ENCODE data around the gene ACER3. TPM values are rescaled to one million over a fixed set of nuclear protein-coding genes. Genes with fewer than 3 reads are reported as not detected.

ACER3 gene
- polyA plus RNA-seq, 4 donors = 3.8 to 9.5 (median 6.0) TPM

GRCh38 chr11:77068457-77069335, 208.0 kb downstream of the ACER3 start:
- H3K4me1 ChIP-seq (ENCODE audit: control insufficient read depth in 3 of 3, insufficient read depth in 2 of 3, low read depth in 1 of 3, low read length in 2 of 3) = peaks cover 16 to 69% (median 21%) of the 10 kb centered on the region in 3 donors
- H3K4me3 ChIP-seq (ENCODE audit: low read depth in 1 of 3, low read length in 3 of 3) = peak overlapping the region in 2 of 3 donors; percentile 35 to 63
- no peaks in the 10 kb centered on the region for H3K9me3 ChIP-seq (ENCODE audit: control insufficient read depth in 2 of 2, insufficient read depth in 1 of 2, low read depth in 1 of 2, low read length in 1 of 2)
- 68 to 79% (median 70%) methylated on average over 7 of the region's 7 CpGs for WGBS, 3 donors
- FAIRE-seq = no peak
- peak overlapping the region in 1 of 3 donors; percentile 6 for H3K27ac ChIP-seq (ENCODE audit: low read depth in 1 of 3, low read length in 2 of 3)
- H3K27me3 ChIP-seq (ENCODE audit: control insufficient read depth in 3 of 3, insufficient read depth in 3 of 3, low read length in 3 of 3) = no peaks in the 10 kb centered on the region
- peaks cover 0 to 34% (median 0%) of the 10 kb centered on the region in 3 donors for H3K36me3 ChIP-seq (ENCODE audit: control insufficient read depth in 3 of 3, insufficient read depth in 2 of 3, low read depth in 1 of 3, low read length in 3 of 3)
- no peak for DNase-seq

- H3K4me1 ChIP-seq (ENCODE audit: control insufficient read depth in 3 of 3, insufficient read depth in 2 of 3, low read depth in 1 of 3, low read length in 2 of 3) = peaks cover 20 to 73% (median 27%) of the 10 kb centered on the region in 3 donors
- H3K27me3 ChIP-seq (ENCODE audit: control insufficient read depth in 3 of 3, insufficient read depth in 3 of 3, low read length in 3 of 3) = no peaks in the 10 kb centered on the region
- H3K27ac ChIP-seq (ENCODE audit: low read depth in 1 of 3, low read length in 2 of 3) = peak overlapping the region in 1 of 3 donors; percentile 13
- WGBS, 3 donors = 50 to 69% (median 60%) methylated on average over 6 of the region's 6 CpGs
- H3K4me3 ChIP-seq (ENCODE audit: low read depth in 1 of 3, low read length in 3 of 3) = peak overlapping the region in 1 of 3 donors; percentile 31
- no peaks in the 10 kb centered on the region for H3K9me3 ChIP-seq (ENCODE audit: control insufficient read depth in 2 of 2, insufficient read depth in 1 of 2, low read depth in 1 of 2, low read length in 1 of 2)
- FAIRE-seq = no peak
- H3K36me3 ChIP-seq (ENCODE audit: control insufficient read depth in 3 of 3, insufficient read depth in 2 of 3, low read depth in 1 of 3, low read length in 3 of 3) = peaks cover 0 to 37% (median 0%) of the 10 kb centered on the region in 3 donors
- no peak for DNase-seq
These were observed 208.7 kb downstream of the ACER3 start for GRCh38 chr11:77069336-77069968.

- H3K36me3 ChIP-seq (ENCODE audit: control insufficient read depth in 3 of 3, insufficient read depth in 2 of 3, low read depth in 1 of 3, low read length in 3 of 3) = peaks cover 0 to 43% (median 0%) of the 10 kb centered on the region in 3 donors
- no peaks in the 10 kb centered on the region for H3K27me3 ChIP-seq (ENCODE audit: control insufficient read depth in 3 of 3, insufficient read depth in 3 of 3, low read length in 3 of 3)
- peaks cover 22 to 73% (median 33%) of the 10 kb centered on the region in 3 donors for H3K4me1 ChIP-seq (ENCODE audit: control insufficient read depth in 3 of 3, insufficient read depth in 2 of 3, low read depth in 1 of 3, low read length in 2 of 3)
- H3K4me3 ChIP-seq (ENCODE audit: low read depth in 1 of 3, low read length in 3 of 3) = peak overlapping the region in 1 of 3 donors; percentile 31
- peak overlapping the region in 1 of 3 donors; percentile 59 for H3K27ac ChIP-seq (ENCODE audit: low read depth in 1 of 3, low read length in 2 of 3)
- WGBS, 3 donors = 72 to 85% (median 85%) methylated on average over 8 of the region's 8 CpGs
- DNase-seq = no peak
- no peaks in the 10 kb centered on the region for H3K9me3 ChIP-seq (ENCODE audit: control insufficient read depth in 2 of 2, insufficient read depth in 1 of 2, low read depth in 1 of 2, low read length in 1 of 2)
- no peak for FAIRE-seq
These were observed 209.4 kb downstream of the ACER3 start for GRCh38 chr11:77069969-77070582.

GRCh38 chr11:77071077-77071476, 210.4 kb downstream of the ACER3 start:
- H3K27ac ChIP-seq (ENCODE audit: low read depth in 1 of 3, low read length in 2 of 3) = peak overlapping the region in 1 of 3 donors; percentile 92
- no peak overlapping the region for H3K4me3 ChIP-seq (ENCODE audit: low read depth in 1 of 3, low read length in 3 of 3)
- peaks cover 17 to 69% (median 32%) of the 10 kb centered on the region in 3 donors for H3K4me1 ChIP-seq (ENCODE audit: control insufficient read depth in 3 of 3, insufficient read depth in 2 of 3, low read depth in 1 of 3, low read length in 2 of 3)
- peaks cover 0 to 46% (median 0%) of the 10 kb centered on the region in 3 donors for H3K36me3 ChIP-seq (ENCODE audit: control insufficient read depth in 3 of 3, insufficient read depth in 2 of 3, low read depth in 1 of 3, low read length in 3 of 3)
- H3K9me3 ChIP-seq (ENCODE audit: control insufficient read depth in 2 of 2, insufficient read depth in 1 of 2, low read depth in 1 of 2, low read length in 1 of 2) = no peaks in the 10 kb centered on the region
- 75 to 82% (median 81%) methylated on average over 7 of the region's 7 CpGs for WGBS, 3 donors
- no peak for FAIRE-seq
- H3K27me3 ChIP-seq (ENCODE audit: control insufficient read depth in 3 of 3, insufficient read depth in 3 of 3, low read length in 3 of 3) = no peaks in the 10 kb centered on the region
- no peak for DNase-seq

- no peak for FAIRE-seq
- Histone ChIP-seq H3K36me3 (ENCODE audit: control insufficient read depth in 3 of 3, insufficient read depth in 2 of 3, low read depth in 1 of 3, low read length in 3 of 3) (peaks cover 0 to 46% (median 0%) of the 10 kb centered on the region in 3 donors), H3K4me3 (ENCODE audit: low read depth in 1 of 3, low read length in 3 of 3) (no peak overlapping the region), H3K4me1 (ENCODE audit: control insufficient read depth in 3 of 3, insufficient read depth in 2 of 3, low read depth in 1 of 3, low read length in 2 of 3) (peaks cover 20 to 71% (median 32%) of the 10 kb centered on the region in 3 donors), H3K9me3 (ENCODE audit: control insufficient read depth in 2 of 2, insufficient read depth in 1 of 2, low read depth in 1 of 2, low read length in 1 of 2) (no peaks in the 10 kb centered on the region), H3K27me3 (ENCODE audit: control insufficient read depth in 3 of 3, insufficient read depth in 3 of 3, low read length in 3 of 3) (no peaks in the 10 kb centered on the region), H3K27ac (ENCODE audit: low read depth in 1 of 3, low read length in 2 of 3) (peak overlapping the region; percentile 81 to 92 (median 92))
- WGBS, 3 donors = 42 to 60% (median 58%) methylated on average over 14 to 15 of the region's 15 CpGs
- DNase-seq = peak; percentile 38 to 57
These were observed 211.2 kb downstream of the ACER3 start for GRCh38 chr11:77071671-77072605.

GRCh38 chr11:77072851-77073327, 212.2 kb downstream of the ACER3 start:
- Histone ChIP-seq H3K27me3 (ENCODE audit: control insufficient read depth in 3 of 3, insufficient read depth in 3 of 3, low read length in 3 of 3) (no peaks in the 10 kb centered on the region), H3K36me3 (ENCODE audit: control insufficient read depth in 3 of 3, insufficient read depth in 2 of 3, low read depth in 1 of 3, low read length in 3 of 3) (peaks cover 0 to 46% (median 0%) of the 10 kb centered on the region in 3 donors), H3K4me3 (ENCODE audit: low read depth in 1 of 3, low read length in 3 of 3) (peak overlapping the region in 1 of 3 donors; percentile 4), H3K4me1 (ENCODE audit: control insufficient read depth in 3 of 3, insufficient read depth in 2 of 3, low read depth in 1 of 3, low read length in 2 of 3) (peaks cover 20 to 67% (median 32%) of the 10 kb centered on the region in 3 donors), H3K9me3 (ENCODE audit: control insufficient read depth in 2 of 2, insufficient read depth in 1 of 2, low read depth in 1 of 2, low read length in 1 of 2) (no peaks in the 10 kb centered on the region), H3K27ac (ENCODE audit: low read depth in 1 of 3, low read length in 2 of 3) (peak overlapping the region; percentile 81 to 92 (median 92))
- no peak for FAIRE-seq
- DNase-seq = no peak
- WGBS, 3 donors = 29 to 41% (median 40%) methylated on average over 8 of the region's 8 CpGs

- H3K9me3 ChIP-seq (ENCODE audit: control insufficient read depth in 2 of 2, insufficient read depth in 1 of 2, low read depth in 1 of 2, low read length in 1 of 2) = no peaks in the 10 kb centered on the region
- H3K27me3 ChIP-seq (ENCODE audit: control insufficient read depth in 3 of 3, insufficient read depth in 3 of 3, low read length in 3 of 3) = no peaks in the 10 kb centered on the region
- peaks cover 20 to 62% (median 32%) of the 10 kb centered on the region in 3 donors for H3K4me1 ChIP-seq (ENCODE audit: control insufficient read depth in 3 of 3, insufficient read depth in 2 of 3, low read depth in 1 of 3, low read length in 2 of 3)
- FAIRE-seq (no peak), DNase-seq (peak; percentile 79 to 91)
- H3K36me3 ChIP-seq (ENCODE audit: control insufficient read depth in 3 of 3, insufficient read depth in 2 of 3, low read depth in 1 of 3, low read length in 3 of 3) = peaks cover 0 to 46% (median 0%) of the 10 kb centered on the region in 3 donors
- no peak overlapping the region for H3K4me3 ChIP-seq (ENCODE audit: low read depth in 1 of 3, low read length in 3 of 3)
- 19 to 39% (median 35%) methylated on average over 11 of the region's 11 CpGs for WGBS, 3 donors
- H3K27ac ChIP-seq (ENCODE audit: low read depth in 1 of 3, low read length in 2 of 3) = peak overlapping the region; percentile 81 to 92 (median 92)
These were observed 212.7 kb downstream of the ACER3 start for GRCh38 chr11:77073328-77074001.

Data from small intestine (tissue), 7 donors.